ENCODE measurements around the gene PSD. TPM values are rescaled to one million over a fixed set of nuclear protein-coding genes. Genes with fewer than 3 reads are reported as not detected.
A peak's percentile ranks its signal among the peaks of the same experiment; 100 is the strongest.

PSD gene
- total and polyA plus RNA-seq, 9 of the 15 experiments (the other 6 are each of a cell fraction or from before 2014, with no cell fraction given), result 0.11 to 1.7 (median 0.54) TPM; not detected in 2

GRCh38 chr10:102455893-102456471 lies 37.4 kb upstream of the PSD start (continued):
- TF ChIP-seq ADNP (tag; IDR thresholded peaks at IDR 0.05), result no peak
- 0 out of 2 replicates have a peak, but pooled peaks have one; percentile 9 for TF ChIP-seq MGA (IDR thresholded peaks at IDR 0.05)
- no peak; the same call in 1 of the 2 replicates for TF ChIP-seq GMEB1 (CRISPR knock-in tag; IDR thresholded peaks at IDR 0.05)
- TF ChIP-seq SRSF1 (IDR thresholded peaks at IDR 0.05; ENCODE audit: low read depth, low read length), result no peak
- TF ChIP-seq ZNF707 (CRISPR knock-in tag; conservative IDR thresholded peaks at IDR 0.05), result no peak
- TF ChIP-seq SLC30A9 (CRISPR knock-in tag; IDR thresholded peaks at IDR 0.05), result no peak
- no peak for TF ChIP-seq BRD4 (IDR thresholded peaks at IDR 0.05)
- TF ChIP-seq ZNF239 (CRISPR knock-in tag; IDR thresholded peaks at IDR 0.05), result peak; percentile 66
- TF ChIP-seq RFX1 (IDR thresholded peaks at IDR 0.05), result no peak
- TF ChIP-seq ZNF764 (CRISPR knock-in tag; IDR thresholded peaks at IDR 0.05; ENCODE audit: low read depth), result no peak
- 0 out of 2 replicates have a peak, but pooled peaks have one; percentile 14 for TF ChIP-seq JUNB (CRISPR knock-in tag; conservative IDR thresholded peaks at IDR 0.05)
- TF ChIP-seq ZNF717 (CRISPR knock-in tag; IDR thresholded peaks at IDR 0.05), result no peak
